Measurements from ENCODE around the gene PKDCC.

PKDCC gene

GRCh38 chr2:42105330-42106256 is 57.8 kb downstream of the PKDCC start:
- Histone ChIP-seq H4K8ac (ENCODE audit: low read depth, low read length) (no peak overlapping the region), H2AFZ (ENCODE audit: low read length) (peak overlapping the region; percentile 81), H3K18ac (ENCODE audit: low read length) (no peak overlapping the region), H2AK5ac (ENCODE audit: low read depth, low read length) (no peak overlapping the region), H3K27me3 (ENCODE audit: control insufficient read depth in 3 of 3, insufficient read depth in 3 of 3, low read depth in 1 of 3, low read length in 3 of 3) (no peaks in the 10 kb centered on the region), H3K4me3 (ENCODE audit: low read length in 2 of 2) (no peak overlapping the region), H3K14ac (ENCODE audit: low read length) (no peak overlapping the region), H3K4me1 (ENCODE audit: control insufficient read depth in 2 of 2, insufficient read depth in 1 of 2, low read depth in 1 of 2, low read length in 2 of 2) (peaks cover 1 to 10% of the 10 kb centered on the region in 2 donors), H3K9ac (ENCODE audit: low read depth, low read length, poor library complexity) (no peak overlapping the region), H3K4ac (ENCODE audit: low read length) (no peak overlapping the region), H2BK12ac (ENCODE audit: low read length) (no peak overlapping the region), H4K91ac (ENCODE audit: low read depth, low read length, poor library complexity) (no peak overlapping the region), H3K23ac (ENCODE audit: low read depth, low read length, poor library complexity) (no peak overlapping the region), H2BK5ac (ENCODE audit: low read length) (no peak overlapping the region), H3K36me3 (replicated peaks in 1 of 2; ENCODE audit: control insufficient read depth in 2 of 2, insufficient read depth in 2 of 2, low read length in 2 of 2) (no peaks in the 10 kb centered on the region), H3K9me3 (replicated peaks in 1 of 2; ENCODE audit: control insufficient read depth in 2 of 2, insufficient read depth in 1 of 2, low read depth in 1 of 2, low read length in 2 of 2) (peaks cover 1% of the 10 kb centered on the region in 2 donors), H3K27ac (replicated peaks; ENCODE audit: low read length) (no peak overlapping the region), H2BK120ac (ENCODE audit: low read depth, low read length) (no peak overlapping the region), H3K4me2 (ENCODE audit: insufficient read depth, low read length, poor library complexity, severe bottlenecking) (no peak overlapping the region), H3K79me1 (ENCODE audit: low read depth, low read length) (no peaks in the 10 kb centered on the region), H2BK15ac (ENCODE audit: low read length) (no peak overlapping the region)
- no peak for DNase-seq (ENCODE audit: low spot score)
- no CpG with 5 or more reads among the region's 14 CpGs for WGBS, 2 donors (ENCODE audit: extremely low coverage in 2 of 2, insufficient read length in 2 of 2, insufficient replicate concordance in 1 of 2)

GRCh38 chr2:42106257-42106816 is 58.5 kb downstream of the PKDCC start:
- no peak for DNase-seq (ENCODE audit: low spot score)
- Histone ChIP-seq H2AFZ (ENCODE audit: low read length) (peak overlapping the region; percentile 81), H4K8ac (ENCODE audit: low read depth, low read length) (no peak overlapping the region), H2BK5ac (ENCODE audit: low read length) (no peak overlapping the region), H3K9me3 (replicated peaks in 1 of 2; ENCODE audit: control insufficient read depth in 2 of 2, insufficient read depth in 1 of 2, low read depth in 1 of 2, low read length in 2 of 2) (no peaks in the 10 kb centered on the region), H2BK120ac (ENCODE audit: low read depth, low read length) (no peak overlapping the region), H3K27ac (replicated peaks; ENCODE audit: low read length) (no peak overlapping the region), H3K79me1 (ENCODE audit: low read depth, low read length) (no peaks in the 10 kb centered on the region), H4K91ac (ENCODE audit: low read depth, low read length, poor library complexity) (no peak overlapping the region), H3K27me3 (ENCODE audit: control insufficient read depth in 3 of 3, insufficient read depth in 3 of 3, low read depth in 1 of 3, low read length in 3 of 3) (no peaks in the 10 kb centered on the region), H3K4me3 (ENCODE audit: low read length in 2 of 2) (no peak overlapping the region), H3K18ac (ENCODE audit: low read length) (no peak overlapping the region), H3K14ac (ENCODE audit: low read length) (no peak overlapping the region), H2AK5ac (ENCODE audit: low read depth, low read length) (no peak overlapping the region), H3K4me2 (ENCODE audit: insufficient read depth, low read length, poor library complexity, severe bottlenecking) (no peak overlapping the region), H2BK12ac (ENCODE audit: low read length) (no peak overlapping the region), H3K4ac (ENCODE audit: low read length) (no peak overlapping the region), H3K4me1 (ENCODE audit: control insufficient read depth in 2 of 2, insufficient read depth in 1 of 2, low read depth in 1 of 2, low read length in 2 of 2) (peaks cover 3 to 10% of the 10 kb centered on the region in 2 donors), H2BK15ac (ENCODE audit: low read length) (no peak overlapping the region), H3K36me3 (replicated peaks in 1 of 2; ENCODE audit: control insufficient read depth in 2 of 2, insufficient read depth in 2 of 2, low read length in 2 of 2) (no peaks in the 10 kb centered on the region), H3K9ac (ENCODE audit: low read depth, low read length, poor library complexity) (no peak overlapping the region), H3K23ac (ENCODE audit: low read depth, low read length, poor library complexity) (no peak overlapping the region)
- no CpG with 5 or more reads among the region's 10 CpGs for WGBS, 2 donors (ENCODE audit: extremely low coverage in 2 of 2, insufficient read length in 2 of 2, insufficient replicate concordance in 1 of 2)

- Histone ChIP-seq H3K14ac (ENCODE audit: low read length) (no peak overlapping the region), H2BK5ac (ENCODE audit: low read length) (no peak overlapping the region), H3K9me3 (replicated peaks in 1 of 2; ENCODE audit: control insufficient read depth in 2 of 2, insufficient read depth in 1 of 2, low read depth in 1 of 2, low read length in 2 of 2) (no peaks in the 10 kb centered on the region), H3K27ac (replicated peaks; ENCODE audit: low read length) (no peak overlapping the region), H2BK12ac (ENCODE audit: low read length) (no peak overlapping the region), H3K4ac (ENCODE audit: low read length) (no peak overlapping the region), H3K4me1 (ENCODE audit: control insufficient read depth in 2 of 2, insufficient read depth in 1 of 2, low read depth in 1 of 2, low read length in 2 of 2) (peaks cover 3 to 4% of the 10 kb centered on the region in 2 donors), H3K79me1 (ENCODE audit: low read depth, low read length) (no peaks in the 10 kb centered on the region), H2BK120ac (ENCODE audit: low read depth, low read length) (no peak overlapping the region), H4K91ac (ENCODE audit: low read depth, low read length, poor library complexity) (no peak overlapping the region), H3K18ac (ENCODE audit: low read length) (no peak overlapping the region), H3K23ac (ENCODE audit: low read depth, low read length, poor library complexity) (no peak overlapping the region), H3K9ac (ENCODE audit: low read depth, low read length, poor library complexity) (no peak overlapping the region), H2BK15ac (ENCODE audit: low read length) (no peak overlapping the region), H2AK5ac (ENCODE audit: low read depth, low read length) (no peak overlapping the region), H2AFZ (ENCODE audit: low read length) (no peak overlapping the region), H3K4me2 (ENCODE audit: insufficient read depth, low read length, poor library complexity, severe bottlenecking) (no peak overlapping the region), H3K27me3 (ENCODE audit: control insufficient read depth in 3 of 3, insufficient read depth in 3 of 3, low read depth in 1 of 3, low read length in 3 of 3) (no peaks in the 10 kb centered on the region), H3K36me3 (replicated peaks in 1 of 2; ENCODE audit: control insufficient read depth in 2 of 2, insufficient read depth in 2 of 2, low read length in 2 of 2) (no peaks in the 10 kb centered on the region), H3K4me3 (ENCODE audit: low read length in 2 of 2) (no peak overlapping the region), H4K8ac (ENCODE audit: low read depth, low read length) (no peak overlapping the region)
- no peak for DNase-seq (ENCODE audit: low spot score)
- WGBS, 2 donors (ENCODE audit: extremely low coverage in 2 of 2, insufficient read length in 2 of 2, insufficient replicate concordance in 1 of 2), result no CpG with 5 or more reads among the region's 4 CpGs
Measured at GRCh38 chr2:42107249-42108042, 59.6 kb downstream of the PKDCC start.

All from neuronal stem cell (in vitro differentiated cells).